H1 (cell line): ENCODE results near the gene POLR3H. TPM values are rescaled to one million over a fixed set of nuclear protein-coding genes. Genes with fewer than 3 reads are reported as not detected.

Experiments used
- CTCF ChIA-PET: fragments of 300-600 bp; sonication (Branson Sonifier 250); formaldehyde crosslinking; loops from one replicate; lab custom pipeline; 2021; ENCODE audit not compliant: partially characterized antibody; lab: Charles Lee
- POLR2A ChIA-PET: fragments of 300-600 bp; sonication (Branson Sonifier 250); formaldehyde crosslinking; loops from one replicate; lab custom pipeline; 2021; ENCODE audit warnings: inconsistent platforms; ENCODE audit not compliant: partially characterized antibody; lab: Charles Lee
- DNase-seq, 2 experiments: peaks; one replicate each; pipeline versions ENCODE4 v3.0.0 to v3.0.0-alpha.2; 2010 to 2022; ENCODE audit warnings: low spot score in 2 of 2, low read depth in 1 of 2, mixed read lengths in 1 of 2
- FAIRE-seq: peaks from 2 replicates; lab custom pipeline; 2011; peaks lifted over from hg19 to GRCh38; lab: Jason Lieb, UNC
- H2AFZ ChIP-seq: 2 replicates; pipeline ENCODE4 v1.8.1; 2012; ENCODE audit warnings: low read length, inconsistent platforms
- H2AK5ac ChIP-seq: 2 replicates; pipeline ENCODE4 v1.6.1; 2013; ENCODE audit warnings: low read depth, low read length
- H2BK120ac ChIP-seq: replicated peaks from 2 replicates; pipeline ENCODE3; 2013; ENCODE audit warnings: low read depth, low read length, inconsistent platforms
- H2BK12ac ChIP-seq: 2 replicates; pipeline ENCODE4 v1.6.1; 2013; ENCODE audit warnings: low read depth, low read length
- H2BK15ac ChIP-seq: 2 replicates; pipeline ENCODE4 v1.6.1; 2013; ENCODE audit warnings: low read length
- H2BK20ac ChIP-seq: 2 replicates; pipeline ENCODE4 v1.6.1; 2013; ENCODE audit warnings: low read length
- H2BK5ac ChIP-seq: 2 replicates; pipeline ENCODE4 v1.6.1; 2013; ENCODE audit warnings: low read depth, low read length
- H3K14ac ChIP-seq: 2 replicates; pipeline ENCODE4 v1.6.1; 2013; ENCODE audit warnings: inconsistent platforms; ENCODE audit not compliant: insufficient read length
- H3K18ac ChIP-seq: 2 replicates; pipeline ENCODE4 v1.6.1; 2013; ENCODE audit warnings: low read length; ENCODE audit errors: extremely low read depth
- H3K23ac ChIP-seq: 2 replicates; pipeline ENCODE4 v1.6.1; 2013; ENCODE audit warnings: inconsistent platforms; ENCODE audit not compliant: insufficient read length
- H3K23me2 ChIP-seq: 2 replicates; pipeline ENCODE4 v1.6.1; 2013; ENCODE audit warnings: low read depth, low read length
- H3K27ac ChIP-seq: 2 replicates; pipeline ENCODE4 v1.6.1; 2011; ENCODE audit warnings: low read depth, low read length, inconsistent platforms
- H3K27me3 ChIP-seq, 4 experiments: replicated peaks in 1 of 4; 1 replicate in 1 of 4; 2 replicates in 3 of 4; pipeline versions ENCODE4 v1.6.1 to v1.8.1; 2011 to 2013; ENCODE audit warnings: low read length in 3 of 4, mild to moderate bottlenecking in 3 of 4, inconsistent platforms in 2 of 4, mixed read lengths in 2 of 4, moderate library complexity in 1 of 4; ENCODE audit not compliant: control insufficient read depth in 3 of 4, insufficient read depth in 3 of 4; ENCODE audit errors: extremely low read depth in 1 of 4
- H3K36me3 ChIP-seq, 4 experiments: 2 replicates each; pipeline versions ENCODE4 v1.6.1 to v1.8.1; 2011 to 2013; ENCODE audit warnings: mild to moderate bottlenecking in 4 of 4, low read length in 3 of 4, moderate library complexity in 2 of 4, control low read depth in 1 of 4, inconsistent platforms in 1 of 4; ENCODE audit not compliant: insufficient read depth in 4 of 4, control insufficient read depth in 2 of 4
- H3K4ac ChIP-seq: replicated peaks from 2 replicates; pipeline ENCODE3; 2013; ENCODE audit warnings: low read length, low read depth, mixed read lengths, inconsistent platforms; ENCODE audit not compliant: insufficient read length
- H3K4me1 ChIP-seq, 4 experiments: replicated peaks in 1 of 4; 1 replicate in 1 of 4; 2 replicates in 3 of 4; pipeline versions ENCODE4 v1.6.1 to v1.8.1; 2011 to 2013; ENCODE audit warnings: low read length in 3 of 4, inconsistent platforms in 2 of 4, mixed read lengths in 1 of 4; ENCODE audit not compliant: insufficient read depth in 4 of 4, control insufficient read depth in 3 of 4
- H3K4me2 ChIP-seq, 2 experiments: 2 replicates each; pipeline versions ENCODE4 v1.6.1 to v1.8.1; 2011 to 2013; ENCODE audit warnings: low read depth in 2 of 2, low read length in 2 of 2, control low read depth in 1 of 2, inconsistent platforms in 1 of 2, mild to moderate bottlenecking in 1 of 2; ENCODE audit not compliant: insufficient read depth in 1 of 2
- H3K4me3 ChIP-seq, 4 experiments: fragments of 200-600, 300-600 bp in 1 of 4; sonication (generic), shearing (Covaris generic), sonication (Bioruptor Twin) in 1 of 4; 2 replicates each; pipeline versions ENCODE4 v1.5.1 to v1.8.1; 2011 to 2016; ENCODE audit warnings: low read length in 4 of 4, low read depth in 3 of 4, control low read depth in 2 of 4, inconsistent platforms in 2 of 4, mild to moderate bottlenecking in 2 of 4, mixed read lengths in 1 of 4, moderate library complexity in 1 of 4; ENCODE audit not compliant: insufficient read depth in 2 of 4; ENCODE audit errors: extremely low read depth in 1 of 4
- H3K56ac ChIP-seq: replicated peaks from 2 replicates; pipeline ENCODE3; 2013; ENCODE audit warnings: low read depth, mild to moderate bottlenecking, mixed read lengths, low read length, inconsistent platforms; ENCODE audit not compliant: insufficient read length
- H3K79me1 ChIP-seq: 2 replicates; pipeline ENCODE4 v1.6.1; 2013; ENCODE audit warnings: low read depth, low read length, control low read depth
- H3K79me2 ChIP-seq, 2 experiments: 2 replicates each; pipeline versions ENCODE4 v1.6.1 to v1.8.1; 2012 to 2013; ENCODE audit warnings: low read length in 2 of 2, mild to moderate bottlenecking in 2 of 2, inconsistent platforms in 1 of 2; ENCODE audit not compliant: insufficient read depth in 2 of 2, control insufficient read depth in 1 of 2
- H3K9ac ChIP-seq, 4 experiments: replicated peaks in 1 of 4; 1 replicate in 1 of 4; 2 replicates in 3 of 4; pipeline versions ENCODE4 v1.6.1 to v1.8.1; 2011 to 2013; ENCODE audit warnings: low read depth in 3 of 4, low read length in 3 of 4, control low read depth in 2 of 4, mild to moderate bottlenecking in 2 of 4, moderate library complexity in 2 of 4, inconsistent platforms in 1 of 4; ENCODE audit errors: extremely low read depth in 1 of 4
- H3K9me3 ChIP-seq, 2 experiments: 2 replicates each; pipeline versions ENCODE4 v1.6.1 to v1.8.1; 2012 to 2013; ENCODE audit warnings: mild to moderate bottlenecking in 2 of 2, moderate library complexity in 2 of 2, control low read depth in 1 of 2, inconsistent platforms in 1 of 2, low read depth in 1 of 2, low read length in 1 of 2, mixed read lengths in 1 of 2; ENCODE audit not compliant: insufficient read depth in 2 of 2
- H4K20me1 ChIP-seq, 2 experiments: replicated peaks in 1 of 2; 2 replicates each; pipeline versions ENCODE3 to v1.8.1; 2011 to 2013; ENCODE audit warnings: inconsistent platforms in 2 of 2, low read length in 2 of 2, mild to moderate bottlenecking in 1 of 2; ENCODE audit not compliant: insufficient read depth in 2 of 2, control insufficient read depth in 1 of 2
- H4K5ac ChIP-seq: 2 replicates; pipeline ENCODE4 v1.6.1; 2013; ENCODE audit warnings: low read length, low read depth, mixed read lengths, inconsistent platforms; ENCODE audit not compliant: insufficient read length
- H4K8ac ChIP-seq: 2 replicates; pipeline ENCODE4 v1.8.0; 2013; ENCODE audit warnings: mild to moderate bottlenecking, moderate library complexity, low read length, inconsistent platforms; ENCODE audit not compliant: insufficient read depth; ENCODE audit errors: extremely low read depth
- H4K91ac ChIP-seq: replicated peaks from 2 replicates; pipeline ENCODE3; 2013; ENCODE audit warnings: low read length, mixed read lengths, inconsistent platforms; ENCODE audit not compliant: insufficient read length
- ATF2 ChIP-seq: IDR thresholded peaks from 2 replicates; pipeline ENCODE4 v1.6.1; 2012; ENCODE audit warnings: low read length, inconsistent platforms
- E2F6 ChIP-seq: IDR thresholded peaks from 2 replicates; pipeline ENCODE4 v1.6.1; 2012; ENCODE audit warnings: inconsistent platforms
- EZH2 ChIP-seq: fragments of 200-600 bp; sonication (generic); IDR thresholded peaks from 2 replicates; pipeline ENCODE4 v1.7.1; 2012; ENCODE audit warnings: low read depth, mild to moderate bottlenecking, moderate library complexity, low read length, inconsistent platforms; ENCODE audit not compliant: severe bottlenecking
- GTF2F1 ChIP-seq: IDR thresholded peaks from 2 replicates; pipeline ENCODE4 v1.6.1; 2012; ENCODE audit warnings: low read depth, low read length, improper control_type of control experiment, borderline replicate concordance
- KDM4A ChIP-seq: IDR thresholded peaks from one replicate; pipeline ENCODE4 v1.7.1; 2012; ENCODE audit warnings: low read depth, mild to moderate bottlenecking, moderate library complexity, low read length, inconsistent platforms; ENCODE audit not compliant: severe bottlenecking
- SAP30 ChIP-seq: fragments of 300-600 bp; sonication (generic); IDR thresholded peaks from 2 replicates; pipeline ENCODE4 v1.7.1; 2012; ENCODE audit warnings: low read length, moderate library complexity, mild to moderate bottlenecking, inconsistent platforms; ENCODE audit not compliant: insufficient read depth, insufficient replicate concordance
- SIX5 ChIP-seq: IDR thresholded peaks from 2 replicates; pipeline ENCODE4 v1.6.1; 2011; ENCODE audit warnings: mild to moderate bottlenecking, low read depth, low read length
- WGBS, 2 experiments: shearing (Covaris generic) in 1 of 2; methylation state at CpG; one replicate each; pipeline versions ENCODE4 v1.1.6 to v1.1.7; 2013 to 2015; ENCODE audit warnings: low lambda C conversion rate in 2 of 2, mixed read lengths in 2 of 2, inconsistent platforms in 1 of 2, low coverage in 1 of 2, missing lambda C conversion rate in 1 of 2; ENCODE audit not compliant: insufficient replicate concordance in 2 of 2, insufficient coverage in 1 of 2, insufficient read length in 1 of 2; ENCODE audit errors: extremely low coverage in 1 of 2, missing lambda C conversion rate in 1 of 2; 5-methylcytosine and 5-hydroxymethylcytosine counted together
- polyA plus RNA-seq, 7 experiments: library from polyadenylated mRNA; depleted of rRNA in 3 of 7; stranded (reverse) in 5 of 7; unstranded in 2 of 7; fragments of >200 nt in 5 of 7; fragments of 200-250 nt in 2 of 7; gene quantifications; 1 replicate in 5 of 7; 2 replicates in 1 of 7; 4 replicates in 1 of 7; pipeline versions ENCODE4 v1.2.1 to v1.2.3, GENCODE V29; 2011 to 2013; ENCODE audit warnings: missing spikeins in 2 of 7, mixed read lengths in 2 of 7
- total RNA-seq: library from RNA; stranded (reverse); fragmentation: NEBNext Ultra II Directional; extraction: Animal tissue kit (Norgen Biotek cat#: 25700); gene quantifications from 2 replicates; pipeline ENCODE4 v1.2.1, GENCODE V29; 2021

The POLR3H gene
- total and polyA plus RNA-seq, 2 of the 8 experiments (the other 6 are each of a cell fraction or from before 2014, with no cell fraction given): 29.7 to 39.2 TPM

- Histone ChIP-seq H3K4me2 (no peak overlapping the region), H2AFZ (no peak overlapping the region), H4K5ac (no peak overlapping the region), H4K91ac (no peak overlapping the region), H3K27ac (no peak overlapping the region), H2BK15ac (no peak overlapping the region), H3K23me2 (peaks cover 3% of the 10 kb centered on the region; the same call in 1 of the 2 replicates), H3K9me3 (no peaks in the 10 kb centered on the region), H3K23ac (no peak overlapping the region), H2BK12ac (no peak overlapping the region), H3K18ac (no peak overlapping the region), H3K36me3 (no peaks in the 10 kb centered on the region), H3K79me1 (no peaks in the 10 kb centered on the region), H2BK5ac (no peak overlapping the region), H3K4me3 (no peak overlapping the region), H3K9ac (no peak overlapping the region), H4K20me1 (no peaks in the 10 kb centered on the region), H4K8ac (no peak overlapping the region), H2BK20ac (no peak overlapping the region), H3K56ac (no peak overlapping the region), H2AK5ac (no peak overlapping the region), H3K14ac (no peak overlapping the region), H3K4ac (no peak overlapping the region), H3K27me3 (0 out of 7 replicates have a peak, but pooled peaks cover 0 to 3% (median 0%) of the 10 kb centered on the region in 4 experiments), H2BK120ac (no peak overlapping the region), H3K79me2 (no peaks in the 10 kb centered on the region), H3K4me1 (peaks cover 0 to 10% (median 5%) of the 10 kb centered on the region in 4 experiments; a peak in 5 of 7 replicates)
- DNase-seq: no peak
- CTCF ChIA-PET: interaction anchor here (0.8 to 16.1 kb wide), 8 partner anchors 9 to 164 kb away, joined by 3 to 169 read pairs (median 9); no protein-coding TSS in a partner anchor
- POLR2A ChIA-PET: interaction anchor here (0.7 to 0.9 kb wide), 4 partner anchors 19 to 54 kb away, joined by 3 read pairs; partner anchors contain the start of genes PMM1 and XRCC6
- FAIRE-seq: no peak
- WGBS, 2 experiments: 89% methylated on average over 3 of the region's 3 CpGs; no CpG with 5 or more reads in 1 of the 2 experiments
- TF ChIP-seq GTF2F1 (no peak), ATF2 (no peak), EZH2 (no peak), SAP30 (no peak), KDM4A (no peak), E2F6 (no peak), SIX5 (no peak)
Observed at GRCh38 chr22:41567512-41567768, 23.2 kb upstream of the POLR3H start.
